Astrocyte (in vitro differentiated cells and primary cell): ENCODE data around the gene TIPRL. TPM values are rescaled to one million over a fixed set of nuclear protein-coding genes. Genes with fewer than 3 reads are reported as not detected.
A peak's percentile ranks its signal among the peaks of the same experiment; 100 is the strongest.

ENCODE experiments used
- DNase-seq: peaks from one replicate; pipeline ENCODE4 v3.0.0-alpha.2; 2010; ENCODE audit warnings: low read depth
- FAIRE-seq: peaks from 2 replicates; lab custom pipeline; 2011; peaks lifted over from hg19 to GRCh38; lab: Jason Lieb, UNC
- H2AFZ ChIP-seq: 2 replicates; pipeline ENCODE4 v1.6.0; 2012; ENCODE audit warnings: low read depth, low read length, inconsistent platforms
- H3K27ac ChIP-seq: 2 replicates; pipeline ENCODE4 v1.5.1; 2011; ENCODE audit warnings: low read depth, low read length, inconsistent platforms
- H3K27me3 ChIP-seq: 2 replicates; pipeline ENCODE4 v1.6.0; 2011; ENCODE audit warnings: low read length, inconsistent platforms; ENCODE audit not compliant: insufficient read depth
- H3K36me3 ChIP-seq: 2 replicates; pipeline ENCODE4 v1.5.1; 2011; ENCODE audit warnings: low read length, inconsistent platforms; ENCODE audit not compliant: insufficient read depth
- H3K4me1 ChIP-seq: 2 replicates; pipeline ENCODE4 v1.5.1; 2011; ENCODE audit warnings: low read length, inconsistent platforms; ENCODE audit not compliant: insufficient read depth
- H3K4me2 ChIP-seq: 2 replicates; pipeline ENCODE4 v1.6.0; 2012; ENCODE audit warnings: low read length, inconsistent platforms
- H3K4me3 ChIP-seq: 2 replicates; pipeline ENCODE4 v1.5.1; 2011; ENCODE audit warnings: low read depth, mild to moderate bottlenecking, low read length, inconsistent platforms; ENCODE audit not compliant: insufficient read depth
- H3K79me2 ChIP-seq: 2 replicates; pipeline ENCODE4 v1.6.0; 2012; ENCODE audit warnings: mild to moderate bottlenecking, low read length, inconsistent platforms; ENCODE audit not compliant: insufficient read depth
- H3K9ac ChIP-seq: 2 replicates; pipeline ENCODE4 v1.6.0; 2012; ENCODE audit warnings: mild to moderate bottlenecking, low read length, inconsistent platforms
- H3K9me3 ChIP-seq: 2 replicates; pipeline ENCODE4 v1.5.1; 2012; ENCODE audit warnings: low read depth, mild to moderate bottlenecking, low read length, inconsistent platforms; ENCODE audit not compliant: insufficient read depth
- H4K20me1 ChIP-seq: 2 replicates; pipeline ENCODE4 v1.6.0; 2012; ENCODE audit warnings: low read length, inconsistent platforms; ENCODE audit not compliant: insufficient read depth
- H3K27ac Mint-ChIP-seq: one replicate; pipeline ENCODE4 v1.8.0; 2021; ENCODE audit warnings: mild to moderate bottlenecking, mixed read lengths; ENCODE audit not compliant: unreplicated experiment
- H3K27me3 Mint-ChIP-seq: one replicate; pipeline ENCODE4 v1.8.0; 2021; ENCODE audit warnings: low read depth, mixed read lengths; ENCODE audit not compliant: unreplicated experiment
- H3K36me3 Mint-ChIP-seq: one replicate; pipeline ENCODE4 v1.8.0; 2021; ENCODE audit warnings: low read depth, mixed read lengths; ENCODE audit not compliant: unreplicated experiment
- H3K4me1 Mint-ChIP-seq: one replicate; pipeline ENCODE4 v1.8.0; 2021; ENCODE audit warnings: low read depth, mixed read lengths; ENCODE audit not compliant: unreplicated experiment
- H3K4me3 Mint-ChIP-seq: one replicate; pipeline ENCODE4 v1.8.0; 2021; ENCODE audit warnings: mild to moderate bottlenecking, moderate library complexity, mixed read lengths; ENCODE audit not compliant: unreplicated experiment
- H3K9me3 Mint-ChIP-seq: one replicate; pipeline ENCODE4 v1.8.0; 2021; ENCODE audit warnings: mild to moderate bottlenecking, mixed read lengths; ENCODE audit not compliant: unreplicated experiment
- CTCF ChIP-seq: IDR thresholded peaks from 2 replicates; pipeline ENCODE4 v1.5.1; 2011; ENCODE audit warnings: low read depth, mild to moderate bottlenecking, inconsistent platforms, low read length, moderate library complexity; ENCODE audit not compliant: insufficient read depth
- EZH2 ChIP-seq: IDR thresholded peaks from 2 replicates; pipeline ENCODE4 v1.6.1; 2012; ENCODE audit warnings: mild to moderate bottlenecking, low read length, inconsistent platforms; ENCODE audit not compliant: insufficient read depth
- total RNA-seq: library from RNA; stranded (reverse); gene quantifications from 2 replicates; pipeline ENCODE4 v1.2.1, GENCODE V29; 2021

TIPRL gene
- total RNA-seq, 1 donor from 2014 or later, result 37.4 TPM

- Mint-ChIP-seq H3K36me3 (peaks cover 22% of the 10 kb centered on the region), H3K27me3 (no peaks in the 10 kb centered on the region), H3K4me3 (no peak overlapping the region), H3K4me1 (peaks cover 12% of the 10 kb centered on the region), H3K9me3 (no peaks in the 10 kb centered on the region), H3K27ac (no peak overlapping the region)
- Histone ChIP-seq H3K4me1 (peaks cover 6% of the 10 kb centered on the region), H3K9me3 (no peaks in the 10 kb centered on the region), H2AFZ (no peak overlapping the region), H3K9ac (no peak overlapping the region), H3K36me3 (peaks cover 22% of the 10 kb centered on the region), H3K79me2 (peaks cover 37% of the 10 kb centered on the region), H3K4me2 (no peak overlapping the region), H3K4me3 (no peak overlapping the region), H4K20me1 (peaks cover 40% of the 10 kb centered on the region), H3K27me3 (no peaks in the 10 kb centered on the region), H3K27ac (no peak overlapping the region)
- no peak for TF ChIP-seq EZH2
- TF ChIP-seq CTCF, result no peak
- FAIRE-seq (no peak), DNase-seq (no peak)
These were observed 57.2 kb downstream of the TIPRL start for GRCh38 chr1:168235937-168236336.

- no peaks in the 10 kb centered on the region for H3K9me3 ChIP-seq
- H3K27ac Mint-ChIP-seq, result peak overlapping the region; percentile 16
- no peaks in the 10 kb centered on the region for H3K27me3 ChIP-seq
- peaks cover 26% of the 10 kb centered on the region for H3K36me3 Mint-ChIP-seq
- peaks cover 6% of the 10 kb centered on the region for H3K4me1 ChIP-seq
- H4K20me1 ChIP-seq, result peaks cover 31% of the 10 kb centered on the region
- no peaks in the 10 kb centered on the region for H3K9me3 Mint-ChIP-seq
- no peaks in the 10 kb centered on the region for H3K27me3 Mint-ChIP-seq
- H3K27ac ChIP-seq, result no peak overlapping the region
- H3K4me2 ChIP-seq, result peak overlapping the region; percentile 44
- peaks cover 12% of the 10 kb centered on the region for H3K4me1 Mint-ChIP-seq
- H3K4me3 Mint-ChIP-seq, result no peak overlapping the region
- no peak overlapping the region for H3K9ac ChIP-seq
- peaks cover 26% of the 10 kb centered on the region for H3K36me3 ChIP-seq
- no peak overlapping the region for H2AFZ ChIP-seq
- no peak overlapping the region for H3K4me3 ChIP-seq
- no peak for FAIRE-seq
- H3K79me2 ChIP-seq, result peaks cover 26% of the 10 kb centered on the region
- peak; percentile 55 for DNase-seq
- TF ChIP-seq EZH2, result no peak
- no peak for TF ChIP-seq CTCF
These were observed 58.3 kb downstream of the TIPRL start for GRCh38 chr1:168236836-168237611.

- H3K27ac ChIP-seq, result no peak overlapping the region
These were observed 64.4 kb downstream of the TIPRL start for GRCh38 chr1:168243198-168243597.

More at GRCh38 chr1:168243198-168243597, 64.4 kb downstream of the TIPRL start:
- H3K9me3 ChIP-seq, result no peaks in the 10 kb centered on the region
- H3K4me2 ChIP-seq, result no peak overlapping the region
- DNase-seq (no peak), FAIRE-seq (no peak)
- Mint-ChIP-seq H3K4me3 (no peak overlapping the region), H3K4me1 (no peaks in the 10 kb centered on the region), H3K27me3 (no peaks in the 10 kb centered on the region), H3K27ac (no peak overlapping the region), H3K36me3 (peaks cover 35% of the 10 kb centered on the region), H3K9me3 (no peaks in the 10 kb centered on the region)
- H4K20me1 ChIP-seq, result peaks cover 16% of the 10 kb centered on the region
- TF ChIP-seq CTCF, result no peak
- TF ChIP-seq EZH2, result no peak
- no peaks in the 10 kb centered on the region for H3K27me3 ChIP-seq
- no peak overlapping the region for H2AFZ ChIP-seq
- peaks cover 14% of the 10 kb centered on the region for H3K79me2 ChIP-seq
- peaks cover 14% of the 10 kb centered on the region for H3K36me3 ChIP-seq
- no peaks in the 10 kb centered on the region for H3K4me1 ChIP-seq
- H3K4me3 ChIP-seq, result no peak overlapping the region
- H3K9ac ChIP-seq, result no peak overlapping the region
